Upper lobe of left lung (tissue), 4 donors: ENCODE results near the gene TCF23.
"Not testable (repeated sequence)": the region's sequence is repeated elsewhere in the genome, so short reads cannot be mapped to it uniquely, and the experiment has no call there.

ENCODE experiments used
- EP300 ChIP-seq, 4 donors: sonication (generic); formaldehyde crosslinking; IDR thresholded peaks; one replicate each; pipeline ENCODE4 v1.5.1; 2017; ENCODE audit warnings: antibody characterized with exemption in 4 of 4, control low read depth in 2 of 4
- POLR2A ChIP-seq, 4 donors: fragments of 450-650 bp; IDR thresholded peaks; one replicate each; pipeline ENCODE4 v1.5.1; 2016 to 2017; ENCODE audit warnings: antibody characterized with exemption in 4 of 4, mild to moderate bottlenecking in 2 of 4
- TF ChIP-seq, protein P1 (sequence below), 6 experiments: fragments of 450-650 bp in 4 of 6; fragments of 200-600 bp in 2 of 6; sonication (generic) in 2 of 6; IDR thresholded peaks; one replicate each; pipeline ENCODE4 v1.5.1; 2016 to 2019; ENCODE audit warnings: antibody characterized with exemption in 6 of 6

DNA sequence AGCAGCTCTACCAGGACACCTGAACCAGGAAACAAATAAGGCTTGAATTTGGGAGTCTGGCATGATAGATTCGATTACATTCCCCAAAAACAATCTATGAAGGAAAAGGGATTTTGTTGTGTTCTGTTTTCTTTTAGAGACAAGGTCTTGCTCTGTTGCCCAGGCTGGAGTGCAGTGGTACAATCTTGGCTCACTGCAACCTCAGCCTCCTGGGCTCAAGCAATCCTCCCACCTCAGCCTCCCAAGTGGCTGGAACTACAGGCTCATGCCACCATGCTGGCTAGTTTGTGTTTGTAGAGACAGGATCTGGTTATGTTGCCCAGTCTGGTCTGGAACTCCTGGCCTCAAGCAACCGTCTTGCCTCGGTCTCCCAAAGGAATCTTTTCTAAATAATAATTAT lies 49.3 kb downstream of the TCF23 start:
- not testable (repeated sequence) for TF ChIP-seq EP300, POLR2A (IDR thresholded peaks at IDR 0.05)
- TF ChIP-seq, protein P1, sequence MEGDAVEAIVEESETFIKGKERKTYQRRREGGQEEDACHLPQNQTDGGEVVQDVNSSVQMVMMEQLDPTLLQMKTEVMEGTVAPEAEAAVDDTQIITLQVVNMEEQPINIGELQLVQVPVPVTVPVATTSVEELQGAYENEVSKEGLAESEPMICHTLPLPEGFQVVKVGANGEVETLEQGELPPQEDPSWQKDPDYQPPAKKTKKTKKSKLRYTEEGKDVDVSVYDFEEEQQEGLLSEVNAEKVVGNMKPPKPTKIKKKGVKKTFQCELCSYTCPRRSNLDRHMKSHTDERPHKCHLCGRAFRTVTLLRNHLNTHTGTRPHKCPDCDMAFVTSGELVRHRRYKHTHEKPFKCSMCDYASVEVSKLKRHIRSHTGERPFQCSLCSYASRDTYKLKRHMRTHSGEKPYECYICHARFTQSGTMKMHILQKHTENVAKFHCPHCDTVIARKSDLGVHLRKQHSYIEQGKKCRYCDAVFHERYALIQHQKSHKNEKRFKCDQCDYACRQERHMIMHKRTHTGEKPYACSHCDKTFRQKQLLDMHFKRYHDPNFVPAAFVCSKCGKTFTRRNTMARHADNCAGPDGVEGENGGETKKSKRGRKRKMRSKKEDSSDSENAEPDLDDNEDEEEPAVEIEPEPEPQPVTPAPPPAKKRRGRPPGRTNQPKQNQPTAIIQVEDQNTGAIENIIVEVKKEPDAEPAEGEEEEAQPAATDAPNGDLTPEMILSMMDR (IDR thresholded peaks at IDR 0.05): not testable (repeated sequence)
